Caco-2 (cell line): ENCODE data around the gene RANBP17. TPM values are rescaled to one million over a fixed set of nuclear protein-coding genes. Genes with fewer than 3 reads are reported as not detected.

Experiments
- BruUV-seq: library from RNA; stranded (reverse); fragments of 400-500 nt; replicated peaks from 2 replicates; lab custom pipeline; 2021; lab: Mats Ljungman, UMichigan
- CTCF ChIA-PET: fragments of 300-600 bp; sonication (Branson Sonifier 250); formaldehyde crosslinking; loops from one replicate; lab custom pipeline; 2022; ENCODE audit warnings: antibody characterized with exemption; lab: Charles Lee
- POLR2A ChIA-PET: fragments of 300-600 bp; sonication (Branson Sonifier 250); formaldehyde crosslinking; loops from one replicate; lab custom pipeline; 2022; ENCODE audit warnings: antibody characterized with exemption; lab: Charles Lee
- DNase-seq, 2 experiments: peaks; one replicate each; pipeline versions ENCODE4 v3.0.0 to v3.0.0-alpha.2; 2020 to 2022
- H3K27me3 ChIP-seq: replicated peaks from 2 replicates; pipeline ENCODE4 v1.6.0; 2011; ENCODE audit warnings: low read length; ENCODE audit not compliant: control insufficient read depth, insufficient read depth
- H3K36me3 ChIP-seq: 2 replicates; pipeline ENCODE4 v1.5.1; 2011; ENCODE audit warnings: low read length; ENCODE audit not compliant: control insufficient read depth, insufficient read depth
- H3K4me1 ChIP-seq: fragments of 250-450 bp; sonication (Bioruptor Pico); 2 replicates; pipeline ENCODE4 v1.5.1; 2020; ENCODE audit warnings: mild to moderate bottlenecking
- H3K4me3 ChIP-seq: 2 replicates; pipeline ENCODE4 v1.5.1; 2011; ENCODE audit warnings: low read depth, mild to moderate bottlenecking, control low read depth, low read length
- H3K9me3 ChIP-seq: fragments of 250-450 bp; sonication (Bioruptor Pico); 2 replicates; pipeline ENCODE4 v1.5.1; 2020; ENCODE audit warnings: mild to moderate bottlenecking, moderate library complexity
- H3K27ac Mint-ChIP-seq: one replicate; pipeline ENCODE4 v1.8.0; 2022; ENCODE audit warnings: mixed read lengths; ENCODE audit not compliant: unreplicated experiment
- H3K27me3 Mint-ChIP-seq: one replicate; pipeline ENCODE4 v1.8.0; 2022; ENCODE audit warnings: mixed read lengths; ENCODE audit not compliant: insufficient read depth, unreplicated experiment
- H3K36me3 Mint-ChIP-seq: one replicate; pipeline ENCODE4 v1.8.0; 2022; ENCODE audit warnings: mild to moderate bottlenecking, mixed read lengths; ENCODE audit not compliant: insufficient read depth, unreplicated experiment
- H3K4me1 Mint-ChIP-seq: one replicate; pipeline ENCODE4 v1.8.0; 2022; ENCODE audit warnings: low read depth, mixed read lengths; ENCODE audit not compliant: unreplicated experiment
- H3K4me3 Mint-ChIP-seq: one replicate; pipeline ENCODE4 v1.8.0; 2022; ENCODE audit warnings: mild to moderate bottlenecking, moderate library complexity, mixed read lengths; ENCODE audit not compliant: unreplicated experiment
- H3K9me3 Mint-ChIP-seq: one replicate; pipeline ENCODE4 v1.8.0; 2022; ENCODE audit warnings: mixed read lengths; ENCODE audit not compliant: unreplicated experiment
- intact Hi-C: fragments of 100-400 bp; cut with micrococcal nuclease; formaldehyde crosslinking; loops from one replicate; pipeline ENCODE4 v1.10.0; 2022; ENCODE audit not compliant: unreplicated experiment
- total RNA-seq: library from RNA; stranded (reverse); gene quantifications from 2 replicates; pipeline ENCODE4 v1.2.3, GENCODE V29; 2022
- TF ChIP-seq, protein P1 (sequence below), 2 experiments: fragments of 200-600 bp in 1 of 2; IDR thresholded peaks; 1 replicate in 1 of 2; 2 replicates in 1 of 2; pipeline versions ENCODE4 v1.5.1 to v1.8.0; 2011 to 2022; ENCODE audit warnings: antibody characterized with exemption in 1 of 2, control low read depth in 1 of 2, inconsistent platforms in 1 of 2, low read depth in 1 of 2, low read length in 1 of 2, mild to moderate bottlenecking in 1 of 2, moderate library complexity in 1 of 2; ENCODE audit not compliant: insufficient read depth in 1 of 2, severe bottlenecking in 1 of 2, unreplicated experiment in 1 of 2

The RANBP17 gene
- total RNA-seq, 1 experiment from 2014 or later = 28.2 TPM

DNA sequence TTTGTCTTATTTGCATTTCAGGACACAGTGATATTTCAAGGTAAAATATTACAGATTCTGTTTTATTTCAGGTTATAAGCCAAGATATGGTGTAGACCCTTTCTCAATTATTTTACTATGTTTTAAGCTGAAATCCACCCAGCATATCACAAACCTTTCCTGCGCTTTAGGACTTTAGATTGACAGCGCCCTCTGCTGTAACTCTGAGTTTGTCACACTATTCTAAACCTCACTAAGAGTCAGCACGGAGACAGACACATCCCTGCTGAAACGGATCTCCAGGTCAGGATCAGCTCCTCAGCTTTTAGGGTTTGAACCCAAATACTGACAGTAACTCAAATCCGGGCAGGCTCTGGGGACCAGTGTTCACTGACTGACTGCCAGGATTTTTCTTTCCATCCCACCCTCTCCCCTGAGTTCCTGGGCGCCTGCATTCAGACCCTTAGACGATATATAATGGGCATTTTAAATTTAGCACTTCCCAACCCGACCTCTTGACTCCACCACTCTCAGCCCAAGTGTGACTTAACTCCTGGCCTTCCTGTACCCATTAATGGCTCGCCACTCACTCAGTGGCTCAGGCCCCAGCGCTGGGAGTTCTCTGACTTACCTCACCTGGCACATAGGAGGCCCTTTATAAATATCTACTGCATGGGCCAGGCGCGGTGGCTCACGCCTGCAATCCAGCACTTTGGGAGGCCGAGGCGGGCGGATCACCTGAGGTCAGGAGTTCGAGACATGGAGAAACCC is 480.7 kb downstream of the RANBP17 start:
- H3K36me3 Mint-ChIP-seq = no peaks in the 10 kb centered on the region
- CTCF ChIA-PET = interaction anchor here (1.0 to 2.6 kb wide), 3 partner anchors 9 to 139 kb away, joined by 3 to 14 read pairs (median 3); no protein-coding TSS in a partner anchor
- Histone ChIP-seq H3K9me3 (no peaks in the 10 kb centered on the region), H3K4me3 (no peak overlapping the region), H3K4me1 (peaks cover 8% of the 10 kb centered on the region), H3K36me3 (no peaks in the 10 kb centered on the region), H3K27me3 (no peaks in the 10 kb centered on the region)
- peak; percentile 50 to 60 for DNase-seq
- no peaks in the 10 kb centered on the region for H3K9me3 Mint-ChIP-seq
- intact Hi-C loops = loop anchor here (1.0 to 5.0 kb wide), 4 partner anchors 69 to 595 kb away; no protein-coding TSS in a partner anchor
- POLR2A ChIA-PET = no interaction called here
- H3K27me3 Mint-ChIP-seq = no peaks in the 10 kb centered on the region
- no TSS peak for BruUV-seq
- TF ChIP-seq, protein P1, sequence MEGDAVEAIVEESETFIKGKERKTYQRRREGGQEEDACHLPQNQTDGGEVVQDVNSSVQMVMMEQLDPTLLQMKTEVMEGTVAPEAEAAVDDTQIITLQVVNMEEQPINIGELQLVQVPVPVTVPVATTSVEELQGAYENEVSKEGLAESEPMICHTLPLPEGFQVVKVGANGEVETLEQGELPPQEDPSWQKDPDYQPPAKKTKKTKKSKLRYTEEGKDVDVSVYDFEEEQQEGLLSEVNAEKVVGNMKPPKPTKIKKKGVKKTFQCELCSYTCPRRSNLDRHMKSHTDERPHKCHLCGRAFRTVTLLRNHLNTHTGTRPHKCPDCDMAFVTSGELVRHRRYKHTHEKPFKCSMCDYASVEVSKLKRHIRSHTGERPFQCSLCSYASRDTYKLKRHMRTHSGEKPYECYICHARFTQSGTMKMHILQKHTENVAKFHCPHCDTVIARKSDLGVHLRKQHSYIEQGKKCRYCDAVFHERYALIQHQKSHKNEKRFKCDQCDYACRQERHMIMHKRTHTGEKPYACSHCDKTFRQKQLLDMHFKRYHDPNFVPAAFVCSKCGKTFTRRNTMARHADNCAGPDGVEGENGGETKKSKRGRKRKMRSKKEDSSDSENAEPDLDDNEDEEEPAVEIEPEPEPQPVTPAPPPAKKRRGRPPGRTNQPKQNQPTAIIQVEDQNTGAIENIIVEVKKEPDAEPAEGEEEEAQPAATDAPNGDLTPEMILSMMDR (IDR thresholded peaks at IDR 0.05; ENCODE audit: insufficient read depth in 1 of 2, low read depth in 1 of 2, low read length in 1 of 2, severe bottlenecking in 1 of 2, unreplicated experiment in 1 of 2) = peak; percentile 69 to 75
- H3K4me1 Mint-ChIP-seq = no peaks in the 10 kb centered on the region
- H3K27ac Mint-ChIP-seq = no peak overlapping the region
- H3K4me3 Mint-ChIP-seq = no peak overlapping the region

DNA sequence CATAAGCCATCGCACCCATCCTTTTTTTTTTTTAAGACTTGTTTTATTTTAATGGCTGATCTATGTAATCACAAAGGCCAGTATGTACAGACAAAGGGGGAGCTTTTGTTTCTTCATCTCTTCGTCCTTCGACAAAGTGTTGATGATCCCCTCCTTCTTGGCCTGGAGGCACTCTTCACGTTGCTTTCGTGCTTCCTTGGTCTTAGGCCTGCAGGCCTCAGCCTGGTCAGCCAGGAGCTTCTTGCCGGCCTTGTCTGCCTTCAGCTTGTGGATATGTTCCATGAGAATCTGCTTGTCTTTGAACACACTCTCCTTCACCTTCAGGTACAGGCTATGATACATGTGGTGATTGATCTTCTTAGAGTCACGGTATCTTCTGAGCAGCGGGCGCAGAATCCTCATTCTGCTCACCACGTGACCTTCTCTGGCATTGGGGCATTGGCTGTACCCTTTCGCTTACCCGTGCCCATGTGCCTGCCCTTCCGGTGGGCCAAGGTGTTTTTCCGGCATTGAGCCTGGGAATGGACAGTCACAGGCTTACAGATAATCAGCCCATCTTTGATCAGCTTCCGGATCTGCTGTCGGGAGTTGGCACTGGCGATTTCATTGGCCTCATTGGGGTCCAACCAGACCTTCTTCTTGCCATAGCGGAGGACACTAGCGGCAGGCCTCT is 483.3 kb downstream of the RANBP17 start:
- BruUV-seq = no TSS peak
- Histone ChIP-seq H3K27me3 (no peaks in the 10 kb centered on the region), H3K4me1 (peaks cover 7% of the 10 kb centered on the region), H3K4me3 (no peak overlapping the region), H3K9me3 (no peaks in the 10 kb centered on the region), H3K36me3 (no peaks in the 10 kb centered on the region)
- TF ChIP-seq, protein P1 (IDR thresholded peaks at IDR 0.05; ENCODE audit: insufficient read depth in 1 of 2, low read depth in 1 of 2, low read length in 1 of 2, severe bottlenecking in 1 of 2, unreplicated experiment in 1 of 2) = no peak
- ChIA-PET CTCF (no interaction called here), POLR2A (no interaction called here)
- Mint-ChIP-seq H3K4me3 (no peak overlapping the region), H3K27me3 (no peaks in the 10 kb centered on the region), H3K36me3 (no peaks in the 10 kb centered on the region), H3K4me1 (no peaks in the 10 kb centered on the region), H3K9me3 (no peaks in the 10 kb centered on the region), H3K27ac (no peak overlapping the region)
- intact Hi-C loops = loop anchor here (5.0 kb wide), 1 partner anchor 598 kb away; no protein-coding TSS in a partner anchor
- DNase-seq = no peak

Other genes with a start within 250 kb of the RANBP17 start
- gene GABRP, start 78.3 kb upstream of the RANBP17 start, total RNA-seq = 4.8 and 8.8 TPM in 2 replicates